ENCODE data around the gene RPA1.
"Not testable (repeated sequence)": the region's sequence is repeated elsewhere in the genome, so short reads cannot be mapped to it uniquely, and the experiment has no call there.

Gene RPA1

DNA sequence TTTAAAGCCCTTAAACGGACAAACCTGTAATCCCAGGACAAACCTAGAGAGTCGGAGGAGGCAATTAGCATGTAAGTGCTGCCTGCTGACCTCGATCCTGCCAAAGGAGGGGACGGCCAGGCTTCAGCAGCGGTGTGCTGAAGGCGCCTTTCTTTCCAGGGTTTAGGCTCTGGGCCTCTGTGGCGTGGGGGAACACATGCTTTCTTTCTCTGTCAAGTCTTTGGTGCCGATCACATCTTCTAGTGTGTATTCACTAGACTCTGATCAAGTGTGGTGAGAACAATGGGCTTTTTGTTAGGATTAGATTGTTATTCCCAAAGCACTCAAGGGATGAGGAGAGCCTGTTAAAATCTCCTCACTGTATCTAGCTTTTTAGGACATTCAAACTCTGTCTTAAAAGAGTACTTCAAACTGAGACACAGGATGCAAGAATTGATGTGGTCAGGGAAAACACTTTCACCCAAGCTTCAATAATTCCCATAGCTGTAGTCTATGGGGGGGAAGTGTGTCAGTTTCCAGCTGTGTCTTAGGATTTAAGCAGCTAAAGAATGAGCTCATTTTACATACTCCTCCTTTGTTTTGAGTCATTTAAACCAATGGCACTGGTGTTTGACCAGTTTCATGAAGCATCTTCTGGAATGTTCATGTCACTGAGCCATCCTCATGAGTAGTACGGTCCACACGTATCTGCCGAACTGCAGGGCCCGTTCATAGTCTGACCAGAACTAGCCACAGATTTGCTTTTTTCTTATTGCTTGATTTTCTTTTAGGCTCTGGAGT is 51.2 kb downstream of the RPA1 start:
- no peak for DNase-seq

DNA sequence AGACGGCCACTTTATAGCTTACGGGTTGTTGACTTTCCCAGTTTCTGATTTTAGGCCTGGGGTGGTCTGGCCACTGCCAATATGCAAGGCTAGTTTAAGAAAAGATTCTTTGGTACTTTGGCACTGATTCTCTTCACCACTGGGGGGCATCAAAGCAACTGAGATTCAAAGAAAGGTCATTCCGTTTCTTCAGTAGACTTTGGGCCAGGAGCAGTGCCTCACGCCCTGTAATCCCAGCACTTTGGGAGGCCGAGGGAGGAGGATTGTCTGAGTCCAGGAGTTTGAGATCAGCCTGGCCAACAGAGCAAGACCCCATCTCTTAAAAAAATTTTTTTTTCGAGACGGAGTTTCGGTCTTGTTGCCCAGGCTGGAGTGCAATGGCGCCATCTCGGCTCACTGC is 53.0 kb downstream of the RPA1 start:
- no peak for DNase-seq

GRCh38 chr17:1883536-1883935 is 53.7 kb downstream of the RPA1 start:
- no peak for DNase-seq

GRCh38 chr17:1888741-1889140 is 58.9 kb downstream of the RPA1 start:
- DNase-seq = no peak

GRCh38 chr17:1890758-1891450 is 61.1 kb downstream of the RPA1 start:
- no peak for DNase-seq

GRCh38 chr17:1894753-1895339 is 65.0 kb downstream of the RPA1 start:
- no peak for DNase-seq

- DNase-seq = not testable (repeated sequence)
Observed at GRCh38 chr17:1895479-1895878, 65.7 kb downstream of the RPA1 start.

- DNase-seq = no peak
Observed at GRCh38 chr17:1896243-1897104, 66.7 kb downstream of the RPA1 start.

GRCh38 chr17:1897105-1897656 is 67.4 kb downstream of the RPA1 start:
- DNase-seq = no peak

- DNase-seq = no peak
Observed at GRCh38 chr17:1898332-1898731, 68.5 kb downstream of the RPA1 start.

DNA sequence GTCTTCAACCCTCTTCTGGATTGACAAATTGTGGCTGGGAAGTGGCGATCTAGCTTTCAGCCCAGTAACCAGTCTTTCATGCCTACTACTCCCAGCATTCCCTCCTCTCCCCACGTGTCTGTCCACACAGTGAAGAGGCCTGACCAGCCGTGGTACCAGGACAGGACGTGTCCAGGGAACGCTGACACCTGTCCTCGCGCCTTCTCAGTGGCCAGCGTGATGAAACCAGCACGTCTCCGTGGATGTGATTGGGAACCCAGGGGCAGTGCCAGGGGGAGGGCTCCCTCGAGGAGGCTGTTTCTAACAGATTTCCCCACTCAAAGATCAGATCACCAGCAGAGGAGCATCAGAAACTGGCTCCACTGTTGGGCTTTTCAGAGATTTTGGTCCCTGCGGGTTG is 69.1 kb downstream of the RPA1 start:
- no peak for DNase-seq

GRCh38 chr17:1899403-1900000 is 69.7 kb downstream of the RPA1 start:
- DNase-seq = no peak

DNA sequence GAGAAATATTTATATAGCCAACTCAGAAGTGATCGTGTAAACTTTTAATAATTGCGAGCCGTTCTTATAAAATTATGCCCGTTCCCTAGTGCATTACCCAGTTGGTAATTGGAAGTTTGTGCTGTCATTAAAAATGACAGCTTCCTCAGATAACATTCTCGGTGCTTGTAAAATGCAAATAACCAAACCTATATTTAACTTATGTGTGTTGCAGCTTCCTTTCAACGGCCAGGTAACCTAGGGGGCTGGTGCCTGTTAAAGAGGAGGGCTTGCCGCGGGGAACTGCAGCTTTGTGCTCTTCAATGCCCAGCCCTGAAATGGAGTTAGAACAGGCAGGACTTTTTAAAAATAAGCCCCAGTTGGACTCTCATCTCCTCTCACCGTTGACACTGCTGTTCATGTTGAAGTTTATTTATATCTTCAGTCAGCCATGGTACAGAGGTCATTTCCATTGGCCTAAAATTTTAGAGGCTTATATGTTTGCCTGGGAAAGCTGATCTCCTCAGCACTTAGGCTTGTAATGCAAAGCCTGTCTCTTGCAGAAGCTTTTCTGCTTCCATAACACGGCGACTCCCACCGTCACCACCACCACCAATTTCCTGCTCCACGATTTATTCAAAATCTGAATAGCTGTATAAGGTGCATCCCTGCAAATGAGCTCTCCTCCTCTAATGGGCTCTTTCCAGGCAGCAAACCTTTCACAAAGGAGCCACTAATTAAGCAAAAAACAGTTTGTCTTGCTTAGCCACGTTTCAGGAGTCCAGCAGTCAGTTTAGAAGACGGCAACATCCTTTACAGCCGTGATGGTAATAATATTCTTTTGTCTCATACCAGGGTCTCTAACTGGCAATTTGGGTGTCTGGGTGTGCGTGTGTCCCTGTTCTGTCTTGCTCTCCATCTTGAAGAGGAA is 74.7 kb downstream of the RPA1 start:
- DNase-seq = no peak

- no peak for DNase-seq
Observed at GRCh38 chr17:1905190-1905913, 75.5 kb downstream of the RPA1 start.

DNA sequence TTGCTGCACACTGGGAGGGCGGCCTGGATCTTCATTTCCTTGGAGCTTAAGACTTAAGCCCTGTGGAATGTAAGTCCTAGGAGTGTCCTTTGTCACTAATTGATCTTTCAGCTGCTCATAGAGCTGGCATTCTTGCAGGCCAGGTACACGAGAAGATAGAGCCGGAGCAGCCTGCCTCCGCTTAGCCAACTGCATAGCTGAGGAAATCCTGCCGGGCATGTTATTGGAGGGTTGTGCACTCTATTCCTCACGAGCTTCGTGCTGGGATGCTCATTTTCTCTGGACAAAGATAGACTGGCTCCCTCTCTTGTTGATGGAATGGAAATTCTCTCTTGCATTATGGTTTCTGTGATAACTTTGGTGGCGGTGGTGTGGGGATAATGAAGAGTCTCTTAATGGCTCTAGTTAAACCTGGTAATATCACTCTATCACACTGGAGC is 76.9 kb downstream of the RPA1 start:
- DNase-seq = no peak

- no peak for DNase-seq
Observed at GRCh38 chr17:1907216-1907631, 77.4 kb downstream of the RPA1 start.

- no peak for DNase-seq
Observed at GRCh38 chr17:1907909-1908698, 78.3 kb downstream of the RPA1 start.

DNA sequence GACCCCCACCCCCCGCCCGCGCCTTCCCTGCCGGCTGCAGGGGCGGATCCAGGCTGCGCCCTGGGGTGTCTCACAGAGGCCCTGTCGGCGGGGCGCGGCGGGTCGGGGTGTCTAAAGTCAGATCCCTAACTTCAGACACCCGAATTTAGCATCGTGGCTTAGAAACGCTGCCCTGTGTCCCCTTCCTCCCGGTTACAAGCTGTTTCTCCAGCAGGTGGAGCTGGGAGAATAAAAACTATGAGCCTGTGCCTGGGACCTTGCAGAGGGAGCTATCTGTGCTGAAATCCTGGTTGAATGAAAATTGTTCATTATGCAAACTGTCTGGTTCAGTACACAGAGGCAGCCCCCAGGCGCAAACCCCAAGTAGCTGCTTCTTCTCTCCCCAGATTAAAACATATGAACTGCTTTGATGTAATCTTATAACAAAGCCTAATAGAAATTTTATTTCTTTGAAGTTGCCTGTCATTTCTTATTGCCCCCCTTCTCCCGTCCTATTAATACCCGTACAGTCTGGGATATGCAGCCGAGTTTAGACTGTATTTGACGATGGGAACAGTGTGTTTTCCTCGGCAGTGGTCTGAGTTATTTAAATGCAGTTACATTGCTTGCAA is 79.0 kb downstream of the RPA1 start:
- peak in 1 of 2 experiments; percentile 84 for DNase-seq

DNA sequence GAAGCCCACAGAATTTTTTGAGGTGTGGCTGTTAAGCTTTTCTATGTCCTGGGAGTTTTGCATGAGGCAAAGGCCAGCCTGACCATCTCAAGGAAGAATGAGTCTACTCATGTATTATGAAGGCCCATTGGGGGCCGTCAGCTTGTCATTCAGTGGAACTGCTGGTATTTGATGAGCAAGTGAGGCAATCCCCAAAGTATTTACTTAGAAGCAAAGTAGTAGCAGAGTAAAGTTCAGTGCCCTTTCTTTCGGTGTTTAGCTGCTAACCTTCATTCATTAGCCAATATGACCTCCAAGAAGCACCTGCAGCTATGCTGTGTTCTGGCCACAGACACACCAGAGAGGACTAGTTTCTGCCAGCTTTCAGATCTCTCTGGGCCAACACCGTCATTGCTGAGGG is 80.2 kb downstream of the RPA1 start:
- DNase-seq = no peak
